ENCODE measurements around the gene AP5Z1. TPM values are rescaled to one million over a fixed set of nuclear protein-coding genes. Genes with fewer than 3 reads are reported as not detected.

Gene AP5Z1
- total and polyA plus RNA-seq, 2 donors (not counting 1 experiment from before 2014, with no cell fraction given) = 11.1 to 32.2 TPM

DNA sequence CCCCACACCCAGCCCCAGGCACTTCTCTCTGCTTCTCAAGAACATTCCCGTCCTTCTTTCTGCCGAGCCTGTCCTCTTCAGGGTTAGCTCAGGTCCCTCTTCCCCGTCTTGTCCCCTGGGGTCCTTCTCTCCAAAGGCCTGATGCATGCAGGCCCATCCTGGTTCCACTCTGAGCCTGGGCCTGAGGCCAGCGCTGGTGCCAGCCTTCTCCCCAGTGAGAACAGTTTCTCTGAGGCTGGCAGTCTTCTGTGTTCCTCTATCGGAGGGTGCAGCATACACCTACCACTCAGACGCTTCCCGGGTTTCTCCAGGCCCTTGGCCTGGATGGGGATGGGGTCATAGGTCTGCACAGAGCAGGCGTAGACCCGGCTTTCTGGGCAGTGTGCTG is 14.6 kb downstream of the AP5Z1 start:
- DNase-seq (ENCODE audit: low read depth in 2 of 2) = no peak
- no peak for TF ChIP-seq EZH2 (IDR thresholded peaks at IDR 0.05; ENCODE audit: low read length, missing control alignments)
- TF ChIP-seq, protein P1, sequence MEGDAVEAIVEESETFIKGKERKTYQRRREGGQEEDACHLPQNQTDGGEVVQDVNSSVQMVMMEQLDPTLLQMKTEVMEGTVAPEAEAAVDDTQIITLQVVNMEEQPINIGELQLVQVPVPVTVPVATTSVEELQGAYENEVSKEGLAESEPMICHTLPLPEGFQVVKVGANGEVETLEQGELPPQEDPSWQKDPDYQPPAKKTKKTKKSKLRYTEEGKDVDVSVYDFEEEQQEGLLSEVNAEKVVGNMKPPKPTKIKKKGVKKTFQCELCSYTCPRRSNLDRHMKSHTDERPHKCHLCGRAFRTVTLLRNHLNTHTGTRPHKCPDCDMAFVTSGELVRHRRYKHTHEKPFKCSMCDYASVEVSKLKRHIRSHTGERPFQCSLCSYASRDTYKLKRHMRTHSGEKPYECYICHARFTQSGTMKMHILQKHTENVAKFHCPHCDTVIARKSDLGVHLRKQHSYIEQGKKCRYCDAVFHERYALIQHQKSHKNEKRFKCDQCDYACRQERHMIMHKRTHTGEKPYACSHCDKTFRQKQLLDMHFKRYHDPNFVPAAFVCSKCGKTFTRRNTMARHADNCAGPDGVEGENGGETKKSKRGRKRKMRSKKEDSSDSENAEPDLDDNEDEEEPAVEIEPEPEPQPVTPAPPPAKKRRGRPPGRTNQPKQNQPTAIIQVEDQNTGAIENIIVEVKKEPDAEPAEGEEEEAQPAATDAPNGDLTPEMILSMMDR (conservative IDR thresholded peaks at IDR 0.05 in 1 of 2, IDR thresholded peaks at IDR 0.05 in 1 of 2; ENCODE audit: low read depth in 1 of 2, low read length in 2 of 2) = no peak
- Histone ChIP-seq H3K4me3 (replicated peaks in 1 of 4; ENCODE audit: control extremely low read depth in 1 of 4, insufficient read depth in 1 of 4, low read depth in 3 of 4, low read length in 4 of 4) (no peak overlapping the region), H3K4me1 (ENCODE audit: control insufficient read depth, extremely low read depth, insufficient read depth, low read length) (peaks cover 2% of the 10 kb centered on the region), H3K27me3 (ENCODE audit: control insufficient read depth, insufficient read depth, low read length) (no peaks in the 10 kb centered on the region), H3K27ac (ENCODE audit: insufficient read depth, low read length) (no peak overlapping the region), H3K9ac (ENCODE audit: insufficient read depth, low read length) (no peak overlapping the region), H3K36me3 (ENCODE audit: control insufficient read depth, insufficient read depth, low read length) (peaks cover 42% of the 10 kb centered on the region), H3K79me2 (ENCODE audit: control insufficient read depth, insufficient read depth, low read length) (no peaks in the 10 kb centered on the region), H3K9me3 (ENCODE audit: control insufficient read depth, insufficient read depth, low read depth, low read length) (no peaks in the 10 kb centered on the region), H2AFZ (ENCODE audit: low read length) (no peak overlapping the region), H4K20me1 (ENCODE audit: control insufficient read depth, extremely low read depth, insufficient read depth, low read length) (no peaks in the 10 kb centered on the region), H3K4me2 (ENCODE audit: extremely low read depth, insufficient read depth, low read length) (no peak overlapping the region)

GRCh38 chr7:4790516-4790991 is 15.1 kb downstream of the AP5Z1 start:
- no peak overlapping the region for H3K4me3 ChIP-seq (replicated peaks in 1 of 4; ENCODE audit: control extremely low read depth in 1 of 4, insufficient read depth in 1 of 4, low read depth in 3 of 4, low read length in 4 of 4)
- no peaks in the 10 kb centered on the region for H3K27me3 ChIP-seq (ENCODE audit: control insufficient read depth, insufficient read depth, low read length)

DNA sequence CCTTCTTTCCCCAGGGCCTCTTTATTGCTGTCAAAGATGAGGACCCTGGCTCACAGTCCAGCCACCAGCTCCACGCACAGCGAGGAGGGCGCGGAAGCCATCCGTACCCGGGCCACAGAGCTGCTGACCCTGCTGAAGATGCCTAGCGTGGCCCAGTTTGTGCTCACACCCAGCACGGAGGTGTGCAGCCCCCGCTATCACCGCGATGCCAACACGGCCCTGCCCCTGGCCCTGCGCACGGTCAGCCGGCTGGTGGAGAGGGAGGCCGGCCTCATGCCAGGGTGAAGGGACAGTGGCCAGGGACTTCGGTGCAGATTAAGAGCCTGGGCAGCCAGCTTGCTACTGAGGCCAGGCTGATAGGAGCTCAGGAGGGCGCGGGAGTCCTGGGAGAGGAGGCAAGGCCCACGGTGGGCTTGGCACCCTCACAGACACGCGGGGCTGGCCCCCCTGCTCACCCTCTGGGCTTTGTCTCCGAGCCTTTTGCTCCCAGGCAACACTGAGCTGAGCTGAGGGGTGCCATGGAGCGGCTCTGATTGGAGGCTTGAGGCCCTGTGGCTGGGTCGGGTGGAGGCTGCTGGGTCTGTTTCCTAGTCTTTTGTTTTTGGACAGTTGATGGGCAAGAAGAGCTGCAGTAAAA is 15.8 kb downstream of the AP5Z1 start:
- no peak overlapping the region for H2AFZ ChIP-seq (ENCODE audit: low read length)
- no peak for DNase-seq (ENCODE audit: low read depth in 2 of 2)
- H3K4me2 ChIP-seq (ENCODE audit: extremely low read depth, insufficient read depth, low read length) = no peak overlapping the region
- peaks cover 36% of the 10 kb centered on the region for H3K36me3 ChIP-seq (ENCODE audit: control insufficient read depth, insufficient read depth, low read length)
- no peak overlapping the region for H3K27ac ChIP-seq (ENCODE audit: insufficient read depth, low read length)
- H4K20me1 ChIP-seq (ENCODE audit: control insufficient read depth, extremely low read depth, insufficient read depth, low read length) = no peaks in the 10 kb centered on the region
- H3K9me3 ChIP-seq (ENCODE audit: control insufficient read depth, insufficient read depth, low read depth, low read length) = no peaks in the 10 kb centered on the region
- no peak overlapping the region for H3K9ac ChIP-seq (ENCODE audit: insufficient read depth, low read length)
- no peaks in the 10 kb centered on the region for H3K27me3 ChIP-seq (ENCODE audit: control insufficient read depth, insufficient read depth, low read length)
- no peaks in the 10 kb centered on the region for H3K79me2 ChIP-seq (ENCODE audit: control insufficient read depth, insufficient read depth, low read length)
- TF ChIP-seq, protein P1 (conservative IDR thresholded peaks at IDR 0.05 in 1 of 2, IDR thresholded peaks at IDR 0.05 in 1 of 2; ENCODE audit: low read depth in 1 of 2, low read length in 2 of 2) = no peak
- no peak for TF ChIP-seq EZH2 (IDR thresholded peaks at IDR 0.05; ENCODE audit: low read length, missing control alignments)
- H3K4me1 ChIP-seq (ENCODE audit: control insufficient read depth, extremely low read depth, insufficient read depth, low read length) = peaks cover 2% of the 10 kb centered on the region
- no peak overlapping the region for H3K4me3 ChIP-seq (replicated peaks in 1 of 4; ENCODE audit: control extremely low read depth in 1 of 4, insufficient read depth in 1 of 4, low read depth in 3 of 4, low read length in 4 of 4)

More at GRCh38 chr7:4790516-4790991, 15.1 kb downstream of the AP5Z1 start:
- Histone ChIP-seq H3K79me2 (ENCODE audit: control insufficient read depth, insufficient read depth, low read length) (no peaks in the 10 kb centered on the region), H3K4me2 (ENCODE audit: extremely low read depth, insufficient read depth, low read length) (no peak overlapping the region), H2AFZ (ENCODE audit: low read length) (no peak overlapping the region), H3K9ac (ENCODE audit: insufficient read depth, low read length) (no peak overlapping the region), H3K9me3 (ENCODE audit: control insufficient read depth, insufficient read depth, low read depth, low read length) (no peaks in the 10 kb centered on the region), H3K4me1 (ENCODE audit: control insufficient read depth, extremely low read depth, insufficient read depth, low read length) (peaks cover 2% of the 10 kb centered on the region), H3K36me3 (ENCODE audit: control insufficient read depth, insufficient read depth, low read length) (peaks cover 40% of the 10 kb centered on the region), H4K20me1 (ENCODE audit: control insufficient read depth, extremely low read depth, insufficient read depth, low read length) (no peaks in the 10 kb centered on the region), H3K27ac (ENCODE audit: insufficient read depth, low read length) (no peak overlapping the region)
- TF ChIP-seq, protein P1 (conservative IDR thresholded peaks at IDR 0.05 in 1 of 2, IDR thresholded peaks at IDR 0.05 in 1 of 2; ENCODE audit: low read depth in 1 of 2, low read length in 2 of 2) = no peak
- TF ChIP-seq EZH2 (IDR thresholded peaks at IDR 0.05; ENCODE audit: low read length, missing control alignments) = no peak
- DNase-seq (ENCODE audit: low read depth in 2 of 2) = no peak
